NCI-H82 treated with DMSO at 0.1 percent for 48 hours (cell line): ENCODE results near the gene KDM4B.
"Not testable (repeated sequence)": the region's sequence is repeated elsewhere in the genome, so short reads cannot be mapped to it uniquely, and the experiment has no call there.

Source experiments
- DNase-seq: peaks from one replicate; lab custom pipeline; 2025; ENCODE audit not compliant: unreplicated experiment; lab: John Stamatoyannopoulos, UW

Gene KDM4B

GRCh38 chr19:5160158-5160795, 191.4 kb downstream of the KDM4B start:
- DNase-seq, result not testable (repeated sequence)

DNA sequence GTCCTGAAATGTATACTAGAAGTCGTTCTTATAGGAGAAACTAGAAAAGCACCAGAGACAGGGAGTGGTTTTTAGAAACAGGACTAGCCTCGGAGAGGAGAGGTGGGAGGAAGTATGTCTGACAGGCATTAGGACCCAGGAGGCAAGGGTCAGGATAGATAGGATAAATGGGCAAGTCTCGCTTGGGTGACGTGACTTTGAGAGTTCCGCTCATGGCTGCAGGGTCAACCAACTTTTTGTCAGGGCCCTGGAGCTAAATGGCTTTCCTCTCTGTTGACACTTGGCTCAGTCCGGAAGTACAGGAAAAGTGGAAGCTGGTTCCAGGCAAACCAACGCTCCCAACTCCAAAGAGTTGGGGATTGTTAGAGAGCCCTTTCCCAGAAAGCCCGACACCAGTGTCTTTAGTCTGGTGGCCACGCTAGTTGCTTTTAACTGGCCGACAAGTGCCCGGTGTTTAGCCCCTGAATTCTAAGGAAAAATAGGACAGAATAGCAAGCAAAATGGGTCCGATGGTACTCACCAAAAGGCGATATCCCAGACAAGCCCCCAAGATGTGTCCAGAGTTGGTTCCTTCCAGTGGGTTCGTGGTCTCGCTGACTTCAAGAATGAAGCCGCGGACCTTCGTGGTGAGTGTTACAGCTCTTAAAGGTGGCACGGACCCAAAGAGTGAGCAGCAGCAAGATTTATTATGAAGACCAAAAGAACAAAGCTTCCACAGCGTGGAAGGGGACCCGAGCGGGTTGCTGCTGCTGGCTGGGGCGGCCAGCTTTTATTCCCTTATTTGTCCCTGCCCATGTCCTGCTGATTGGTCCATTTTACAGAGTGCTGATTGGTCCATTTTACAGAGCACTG, 196.2 kb downstream of the KDM4B start:
- DNase-seq, result not testable (repeated sequence)

GRCh38 chr19:5165697-5166019, 196.7 kb downstream of the KDM4B start:
- no peak for DNase-seq

GRCh38 chr19:5166262-5166661, 197.3 kb downstream of the KDM4B start:
- no peak for DNase-seq

DNA sequence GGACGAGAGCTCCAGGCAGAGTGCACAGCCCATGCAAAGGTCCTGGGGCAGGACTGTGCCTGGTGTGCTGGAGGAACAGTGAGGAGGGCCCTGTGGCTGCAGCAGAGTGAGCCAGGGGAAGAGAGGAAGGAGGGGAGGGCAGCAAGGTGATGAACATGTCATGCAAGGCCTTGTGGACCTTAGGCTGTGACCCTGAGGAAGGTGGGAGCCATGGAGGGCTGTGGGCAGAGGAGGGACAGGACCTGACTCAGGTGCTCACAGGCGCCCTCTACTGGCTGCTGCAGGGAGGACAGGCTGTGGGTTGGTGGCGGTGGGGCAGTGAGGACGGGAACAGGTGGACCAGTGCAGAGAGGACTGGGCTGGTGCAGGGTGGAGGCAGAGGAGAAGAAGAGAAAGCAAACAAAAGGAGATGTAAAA, 201.4 kb downstream of the KDM4B start:
- no peak for DNase-seq

DNA sequence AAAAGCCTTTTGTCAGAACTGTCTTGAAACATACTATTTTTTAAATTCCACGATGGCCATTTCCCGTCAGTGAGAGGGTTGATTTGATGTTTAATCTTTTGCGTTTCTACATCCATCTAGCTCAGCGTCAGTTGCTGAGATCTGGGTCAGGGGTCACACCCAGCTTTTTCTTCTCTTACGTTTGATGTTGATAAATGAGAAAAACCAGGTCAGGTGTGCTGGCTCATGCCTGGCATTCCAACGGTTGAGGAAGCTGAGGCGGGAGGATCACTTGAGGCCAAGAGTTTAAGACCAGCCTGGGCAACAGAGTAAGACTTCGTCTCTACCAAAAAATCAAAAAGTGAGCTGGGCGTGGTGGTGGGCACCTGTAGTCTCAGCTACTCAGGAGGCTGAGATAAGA, 202.8 kb downstream of the KDM4B start:
- no peak for DNase-seq

DNA sequence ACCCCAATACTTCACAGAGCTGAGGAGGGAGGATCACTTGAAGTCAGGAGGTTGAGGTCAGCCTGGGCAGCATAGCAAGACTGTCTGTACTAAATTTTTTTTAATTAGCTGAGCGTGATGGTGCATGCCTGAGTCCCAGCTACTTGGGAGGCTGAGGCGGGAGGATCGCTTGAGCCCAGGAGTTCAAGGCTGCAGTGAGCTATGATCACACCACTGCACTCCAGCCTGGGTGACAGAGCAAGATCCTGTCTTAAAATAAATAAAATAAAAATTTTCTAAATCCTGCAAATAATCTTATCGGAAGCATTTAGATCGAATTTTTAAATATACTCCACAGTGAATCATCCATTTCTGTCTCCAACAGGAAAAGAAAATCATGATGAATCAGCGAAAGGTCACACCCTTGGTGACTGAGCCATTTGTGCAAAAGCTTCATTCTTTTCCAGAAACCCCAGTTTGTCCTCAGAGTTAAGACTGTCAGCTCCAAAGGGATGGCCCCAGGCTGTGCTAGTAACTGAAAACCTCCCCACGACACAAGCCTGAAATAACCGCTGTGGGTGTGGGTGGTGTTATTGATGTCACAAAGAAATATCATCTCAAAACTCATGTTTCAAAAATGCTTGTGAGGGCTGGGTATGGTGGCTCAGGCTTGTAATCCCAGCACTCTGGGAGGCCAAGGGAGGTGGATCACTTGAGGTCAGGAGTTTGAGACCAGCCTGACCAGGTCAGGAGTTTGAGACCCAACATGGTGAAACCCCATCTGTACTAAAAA, 204.1 kb downstream of the KDM4B start:
- no peak for DNase-seq

GRCh38 chr19:5173993-5174392, 205.1 kb downstream of the KDM4B start:
- no peak for DNase-seq

- DNase-seq, result no peak
These were observed 209.0 kb downstream of the KDM4B start for GRCh38 chr19:5177745-5178450.

DNA sequence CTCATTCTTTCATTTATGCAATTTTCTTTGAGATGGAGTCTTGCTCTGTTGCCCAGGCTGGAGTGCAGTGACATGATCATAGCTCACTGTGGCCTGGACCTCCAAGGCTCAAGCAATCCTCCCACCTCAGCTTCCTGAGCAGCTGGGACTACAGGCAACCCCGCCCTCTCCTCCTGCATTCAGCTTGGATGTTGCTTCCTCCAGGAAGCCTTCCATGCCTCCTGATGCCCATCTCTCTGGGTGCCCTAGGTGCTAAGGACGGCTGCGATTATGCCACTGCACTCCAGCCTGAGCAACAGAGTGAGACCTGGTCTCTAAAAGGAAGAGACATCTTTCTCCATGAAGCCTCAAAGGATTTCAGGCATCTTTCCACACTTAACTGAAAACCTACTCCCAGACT, 209.9 kb downstream of the KDM4B start:
- no peak for DNase-seq

DNA sequence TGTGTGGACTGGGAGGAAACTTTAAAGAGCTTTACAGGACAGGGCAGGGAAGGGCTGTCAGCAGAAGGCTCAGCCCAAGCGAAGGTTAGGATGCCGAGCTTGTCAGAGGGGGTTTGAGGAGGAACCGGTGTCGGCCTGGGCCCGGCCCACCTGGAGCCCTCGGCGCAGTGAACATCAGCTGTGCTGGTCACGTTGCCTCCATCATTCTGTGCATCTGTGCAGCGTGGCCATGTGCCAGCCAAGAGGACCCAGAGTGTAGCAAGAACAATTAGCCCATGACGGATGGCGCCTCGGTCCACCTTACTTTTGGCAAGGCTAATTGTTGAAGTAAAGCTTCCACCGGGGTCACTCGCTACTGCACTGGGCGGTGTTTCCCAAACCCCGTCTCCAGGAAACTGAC, 210.3 kb downstream of the KDM4B start:
- no peak for DNase-seq

DNA sequence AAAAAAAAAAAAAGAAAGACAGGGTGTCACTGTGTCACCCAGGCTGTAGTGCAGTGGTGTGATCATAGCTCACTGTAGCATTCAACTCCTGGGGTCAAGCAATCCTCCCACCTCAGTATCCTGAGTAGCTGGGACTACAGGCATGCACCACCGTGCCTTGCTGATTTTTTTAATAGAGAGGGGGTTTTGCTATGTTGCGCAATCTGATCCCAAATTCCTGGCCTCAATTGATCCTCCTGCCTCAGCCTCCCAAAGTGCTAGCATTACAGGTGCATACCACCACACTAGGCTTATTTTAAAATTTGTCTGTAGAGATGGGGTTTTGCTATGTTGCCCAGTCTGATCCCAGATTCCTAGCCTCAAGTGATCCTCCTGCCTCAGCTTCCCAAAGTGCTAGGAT, 212.4 kb downstream of the KDM4B start:
- DNase-seq, result no peak

DNA sequence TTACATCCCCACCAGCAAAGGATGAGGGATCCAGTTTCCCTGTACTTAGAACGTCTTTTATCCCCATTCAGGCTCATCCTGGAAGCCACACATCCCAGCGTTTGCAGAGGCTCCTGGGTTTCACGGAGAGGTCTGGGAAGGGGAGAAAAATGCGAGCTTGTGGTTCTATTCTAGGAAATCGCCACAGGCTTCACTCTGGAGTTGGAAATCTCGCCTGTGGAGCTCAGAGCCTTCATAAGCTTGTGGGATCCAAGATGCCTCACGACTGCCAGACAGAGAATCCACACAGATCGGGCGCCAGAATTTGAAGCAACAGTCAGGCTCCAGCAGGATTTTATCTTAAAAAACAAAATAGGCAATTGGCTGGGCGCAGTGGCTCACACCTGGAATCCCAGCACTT, 213.8 kb downstream of the KDM4B start:
- no peak for DNase-seq

DNA sequence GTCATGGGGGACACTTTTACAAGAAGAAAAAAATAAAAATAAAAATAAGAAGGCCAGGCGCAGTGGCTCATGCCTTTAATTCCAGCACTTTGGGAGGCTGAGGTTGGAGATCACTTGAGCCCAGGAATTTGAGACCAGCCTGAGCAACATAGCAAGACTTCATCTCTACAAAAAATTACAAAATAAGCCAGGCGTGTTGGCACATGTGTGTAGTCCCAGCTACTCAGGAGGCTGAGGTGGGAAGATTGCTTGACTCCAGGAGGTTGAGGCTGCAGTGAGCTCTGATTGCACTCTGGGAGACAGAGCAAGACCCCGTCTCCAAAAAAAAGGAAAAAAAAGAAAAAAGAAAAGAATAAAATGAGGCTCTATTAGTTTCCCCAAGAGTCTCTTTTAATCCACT, 214.7 kb downstream of the KDM4B start:
- no peak for DNase-seq

DNA sequence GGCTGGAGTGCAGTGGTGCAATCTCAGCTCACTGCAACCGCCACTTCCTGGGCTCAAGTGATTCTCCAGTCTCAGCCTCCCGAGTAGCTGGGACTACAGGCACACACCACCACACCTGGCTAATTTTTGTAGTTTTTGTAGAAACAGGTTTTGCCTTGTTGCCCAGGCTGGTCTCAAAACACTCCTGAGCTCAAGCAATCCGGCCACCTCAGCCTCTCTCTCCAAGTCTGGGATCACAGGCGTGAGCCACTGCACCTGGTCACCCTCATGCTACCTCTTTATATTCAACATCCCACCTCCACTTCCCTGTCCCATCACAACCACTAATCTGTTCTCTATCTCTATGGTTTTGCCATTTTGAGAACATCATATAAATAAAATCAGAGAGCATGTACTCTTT, 216.0 kb downstream of the KDM4B start:
- no peak for DNase-seq

GRCh38 chr19:5186293-5187050, 217.6 kb downstream of the KDM4B start:
- no peak for DNase-seq

DNA sequence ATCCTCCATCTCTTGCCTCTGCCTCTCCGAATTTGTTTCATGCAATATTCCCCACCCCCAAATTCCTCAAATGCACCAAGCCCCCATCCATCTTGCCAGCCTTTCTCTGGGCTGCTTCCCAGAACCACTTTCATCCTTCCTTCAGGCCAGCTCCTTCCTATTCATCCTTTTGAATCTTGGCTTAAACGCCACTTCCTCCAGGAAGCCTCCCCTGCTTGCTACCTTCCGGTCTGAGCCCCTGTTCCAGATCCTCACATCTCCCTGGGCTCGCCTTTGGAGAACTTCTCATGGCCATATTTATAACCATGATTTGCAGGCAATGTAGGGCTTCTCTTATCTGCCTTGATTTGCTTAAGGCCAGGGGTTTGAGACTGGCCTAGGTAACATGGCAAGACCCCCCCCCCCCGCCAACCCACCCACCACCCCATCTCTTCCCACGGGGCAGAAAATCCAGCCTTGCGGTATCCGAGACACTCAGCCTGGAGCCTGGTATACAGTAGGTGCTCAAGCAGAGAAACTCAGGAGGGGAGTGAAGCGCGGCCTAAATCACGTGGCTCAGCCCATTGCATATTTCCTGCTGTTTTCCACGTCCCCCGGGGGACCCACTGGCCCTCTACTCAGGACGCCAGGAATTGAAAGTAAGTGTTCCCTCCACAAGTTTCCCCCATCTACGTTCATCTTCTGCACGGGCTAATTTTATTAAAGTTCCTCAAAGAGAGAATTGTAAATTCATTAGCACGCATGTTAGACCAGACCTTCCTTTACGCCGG, 219.8 kb downstream of the KDM4B start:
- no peak for DNase-seq

DNA sequence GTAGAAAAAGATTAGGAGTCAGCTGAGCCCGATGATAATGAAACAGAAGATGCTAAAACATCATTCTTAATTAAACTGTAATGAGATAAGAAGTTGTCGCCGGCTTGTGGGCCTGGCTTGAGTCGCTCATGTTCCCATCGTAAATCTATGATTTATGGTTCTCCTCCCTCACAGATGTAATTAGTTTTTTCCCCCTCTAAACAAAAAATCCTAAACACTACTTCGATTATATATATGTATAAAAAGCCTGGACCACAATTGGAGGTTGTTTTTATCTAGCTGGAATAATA, 220.3 kb downstream of the KDM4B start:
- peak; percentile 20 for DNase-seq

- no peak for DNase-seq
These were observed 222.2 kb downstream of the KDM4B start for GRCh38 chr19:5191091-5191490.

DNA sequence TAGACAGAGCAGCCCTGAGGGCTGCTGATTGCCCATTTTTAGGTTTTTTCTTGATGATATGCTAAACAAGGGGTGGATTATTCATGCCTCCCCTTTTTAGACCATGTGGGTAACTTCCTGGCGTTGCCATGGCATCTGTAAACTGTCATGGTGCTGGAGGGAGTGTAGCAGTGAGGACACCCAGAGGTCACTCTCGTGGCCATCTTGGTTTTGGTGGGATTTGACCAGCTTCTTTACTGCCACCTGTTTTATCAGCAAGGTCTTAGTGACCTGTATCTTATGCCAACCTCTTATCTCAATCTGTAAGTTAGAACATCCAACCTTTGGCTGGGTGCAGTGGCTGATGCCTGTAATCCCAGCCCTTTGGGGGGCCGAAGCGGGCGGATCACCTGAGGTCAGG, 223.7 kb downstream of the KDM4B start:
- no peak for DNase-seq
